Measurements from ENCODE around the gene GPR75.
"Not testable (repeated sequence)": the region's sequence is repeated elsewhere in the genome, so short reads cannot be mapped to it uniquely, and the experiment has no call there.

The GPR75 gene

DNA sequence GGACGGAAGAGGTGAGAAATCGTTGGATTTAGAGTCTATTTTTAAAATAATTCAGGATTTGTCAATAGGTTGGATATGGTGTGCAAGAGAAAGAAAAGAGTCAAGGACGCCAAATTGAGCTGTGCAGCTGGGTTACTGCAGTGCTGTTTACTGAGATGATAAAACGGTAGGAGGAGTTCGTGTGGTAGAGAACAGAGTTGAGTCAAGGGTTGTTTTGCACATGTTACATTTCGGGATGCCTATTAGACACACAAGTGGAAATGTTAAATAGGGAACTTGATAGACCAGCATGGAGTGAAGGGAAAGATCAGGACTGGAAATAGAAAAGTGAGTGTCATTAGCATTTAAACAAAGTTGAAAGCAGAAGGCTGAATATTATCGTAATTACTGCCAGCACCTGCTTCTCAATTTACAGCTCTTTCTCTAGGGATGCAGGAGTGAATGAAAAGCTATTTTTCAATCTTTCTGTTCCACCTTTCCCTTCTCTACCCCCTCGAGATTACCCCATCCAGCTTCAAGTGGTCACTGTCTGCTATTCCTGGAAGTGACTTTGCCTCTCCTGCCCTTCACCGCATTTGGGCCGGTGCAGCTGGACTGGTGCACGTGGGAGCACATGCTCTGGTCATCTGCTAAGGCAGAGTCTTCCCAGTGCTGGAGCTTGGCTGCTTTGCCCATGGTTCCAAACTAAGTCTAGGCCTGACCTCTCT is 30.3 kb downstream of the GPR75 start:
- Histone ChIP-seq H3K9me3 (ENCODE audit: control insufficient read depth in 1 of 2, low read length in 2 of 2) (no peaks in the 10 kb centered on the region), H3K27me3 (ENCODE audit: control insufficient read depth in 1 of 2, insufficient read depth in 2 of 2, low read length in 2 of 2) (no peaks in the 10 kb centered on the region), H3K4me1 (ENCODE audit: control insufficient read depth in 1 of 2, insufficient read depth in 2 of 2, low read length in 2 of 2) (no peaks in the 10 kb centered on the region), H3K36me3 (ENCODE audit: control insufficient read depth in 1 of 2, insufficient read depth in 2 of 2, low read length in 2 of 2) (no peaks in the 10 kb centered on the region), H3K27ac (ENCODE audit: low read depth, low read length) (no peak overlapping the region), H3K9ac (ENCODE audit: low read depth in 1 of 2, low read length in 2 of 2) (no peak overlapping the region), H3K4me3 (ENCODE audit: low read depth in 1 of 2, low read length in 2 of 2) (no peak overlapping the region)

DNA sequence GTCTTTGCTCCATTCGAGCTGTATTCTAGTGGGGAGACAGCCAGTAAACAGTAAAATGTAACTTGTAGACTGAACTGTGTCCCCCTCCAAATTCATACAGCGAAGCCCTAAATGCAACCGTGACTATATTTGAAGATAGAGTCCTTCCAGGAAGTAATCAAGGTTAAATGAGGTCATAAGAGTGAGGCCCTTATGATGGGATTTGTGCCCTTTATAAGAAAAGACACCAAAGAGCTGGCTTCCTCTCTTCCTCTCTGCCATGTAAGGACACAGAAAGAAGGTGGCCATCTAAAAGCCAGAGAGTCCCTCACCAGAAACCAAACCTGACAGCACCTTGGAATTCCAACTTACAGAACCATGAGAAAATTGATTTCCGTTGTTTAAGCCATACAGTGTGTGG is 31.4 kb downstream of the GPR75 start:
- H3K9me3 ChIP-seq (ENCODE audit: control insufficient read depth in 1 of 2, low read length in 2 of 2): no peaks in the 10 kb centered on the region
- no peaks in the 10 kb centered on the region for H3K4me1 ChIP-seq (ENCODE audit: control insufficient read depth in 1 of 2, insufficient read depth in 2 of 2, low read length in 2 of 2)
- no peaks in the 10 kb centered on the region for H3K27me3 ChIP-seq (ENCODE audit: control insufficient read depth in 1 of 2, insufficient read depth in 2 of 2, low read length in 2 of 2)
- no peak overlapping the region for H3K27ac ChIP-seq (ENCODE audit: low read depth, low read length)
- H3K4me3 ChIP-seq (ENCODE audit: low read depth in 1 of 2, low read length in 2 of 2): no peak overlapping the region
- H3K36me3 ChIP-seq (ENCODE audit: control insufficient read depth in 1 of 2, insufficient read depth in 2 of 2, low read length in 2 of 2): no peaks in the 10 kb centered on the region
- no peak overlapping the region for H3K9ac ChIP-seq (ENCODE audit: low read depth in 1 of 2, low read length in 2 of 2)

GRCh38 chr2:53827398-53828175 is 32.2 kb downstream of the GPR75 start:
- no peaks in the 10 kb centered on the region for H3K9me3 ChIP-seq (ENCODE audit: control insufficient read depth in 1 of 2, low read length in 2 of 2)
- H3K27ac ChIP-seq (ENCODE audit: low read depth, low read length): no peak overlapping the region
- no peaks in the 10 kb centered on the region for H3K27me3 ChIP-seq (ENCODE audit: control insufficient read depth in 1 of 2, insufficient read depth in 2 of 2, low read length in 2 of 2)
- H3K9ac ChIP-seq (ENCODE audit: low read depth in 1 of 2, low read length in 2 of 2): no peak overlapping the region
- no peaks in the 10 kb centered on the region for H3K36me3 ChIP-seq (ENCODE audit: control insufficient read depth in 1 of 2, insufficient read depth in 2 of 2, low read length in 2 of 2)
- no peak overlapping the region for H3K4me3 ChIP-seq (ENCODE audit: low read depth in 1 of 2, low read length in 2 of 2)
- H3K4me1 ChIP-seq (ENCODE audit: control insufficient read depth in 1 of 2, insufficient read depth in 2 of 2, low read length in 2 of 2): no peaks in the 10 kb centered on the region

DNA sequence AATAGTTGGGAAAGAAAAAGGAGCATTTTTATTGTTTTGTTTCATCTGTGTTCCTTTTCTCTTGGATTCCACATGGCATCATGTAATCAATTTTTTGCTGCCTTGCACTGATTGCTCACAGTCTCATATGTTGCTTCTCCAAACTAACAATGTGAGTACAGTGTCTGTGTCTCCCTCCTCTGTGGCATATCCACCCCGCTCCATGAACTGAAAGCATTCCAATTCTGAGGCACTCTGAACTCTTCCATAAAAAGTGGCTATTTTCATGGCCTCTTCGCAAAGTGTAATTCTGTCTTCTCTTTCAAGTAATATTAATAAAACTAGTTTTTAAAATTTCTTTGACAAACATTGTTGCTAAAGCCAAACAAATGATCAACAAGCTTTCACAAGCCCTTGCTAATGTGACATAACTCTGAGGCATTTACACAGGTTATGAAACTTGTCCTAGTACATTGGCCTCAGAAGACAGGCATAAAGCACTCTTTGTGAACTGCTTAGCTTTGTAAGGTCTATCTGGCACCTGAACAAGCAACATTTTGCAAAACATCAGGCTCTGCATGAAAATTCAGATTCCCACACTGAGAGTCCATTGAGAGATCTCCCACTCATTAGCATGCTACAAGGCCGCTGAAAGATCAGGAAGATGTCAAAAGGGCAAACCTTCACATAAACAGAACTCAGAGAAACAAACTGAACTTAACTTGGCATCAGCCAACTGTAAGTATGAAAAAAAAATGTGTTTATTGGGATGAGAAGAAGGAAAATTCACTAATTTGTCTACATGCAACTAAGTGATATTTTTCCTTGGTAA is 33.0 kb downstream of the GPR75 start:
- H3K4me1 ChIP-seq (ENCODE audit: control insufficient read depth in 1 of 2, insufficient read depth in 2 of 2, low read length in 2 of 2): no peaks in the 10 kb centered on the region
- no peaks in the 10 kb centered on the region for H3K27me3 ChIP-seq (ENCODE audit: control insufficient read depth in 1 of 2, insufficient read depth in 2 of 2, low read length in 2 of 2)
- no peaks in the 10 kb centered on the region for H3K9me3 ChIP-seq (ENCODE audit: control insufficient read depth in 1 of 2, low read length in 2 of 2)
- no peak overlapping the region for H3K9ac ChIP-seq (ENCODE audit: low read depth in 1 of 2, low read length in 2 of 2)
- no peaks in the 10 kb centered on the region for H3K36me3 ChIP-seq (ENCODE audit: control insufficient read depth in 1 of 2, insufficient read depth in 2 of 2, low read length in 2 of 2)
- no peak overlapping the region for H3K4me3 ChIP-seq (ENCODE audit: low read depth in 1 of 2, low read length in 2 of 2)
- no peak overlapping the region for H3K27ac ChIP-seq (ENCODE audit: low read depth, low read length)

DNA sequence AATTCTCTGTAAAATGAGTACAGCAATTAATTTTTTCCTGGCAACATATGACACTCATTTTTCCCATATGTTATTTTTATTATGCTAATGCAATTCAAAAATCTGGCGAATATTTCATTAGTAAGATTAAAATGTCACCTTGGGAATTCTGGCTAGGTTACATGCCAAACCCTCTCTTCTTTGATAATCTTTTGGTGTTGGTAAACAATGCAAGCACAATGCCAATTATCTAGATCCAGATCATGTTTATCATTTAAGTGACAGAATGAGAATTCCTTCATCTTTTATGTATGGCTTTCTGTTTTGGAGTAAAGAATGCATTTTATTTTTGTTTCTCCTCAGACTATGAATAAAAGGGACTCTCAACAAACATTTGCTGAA is 33.7 kb downstream of the GPR75 start:
- no peaks in the 10 kb centered on the region for H3K27me3 ChIP-seq (ENCODE audit: control insufficient read depth in 1 of 2, insufficient read depth in 2 of 2, low read length in 2 of 2)
- no peaks in the 10 kb centered on the region for H3K4me1 ChIP-seq (ENCODE audit: control insufficient read depth in 1 of 2, insufficient read depth in 2 of 2, low read length in 2 of 2)
- no peak overlapping the region for H3K27ac ChIP-seq (ENCODE audit: low read depth, low read length)
- no peak overlapping the region for H3K4me3 ChIP-seq (ENCODE audit: low read depth in 1 of 2, low read length in 2 of 2)
- no peak overlapping the region for H3K9ac ChIP-seq (ENCODE audit: low read depth in 1 of 2, low read length in 2 of 2)
- no peaks in the 10 kb centered on the region for H3K9me3 ChIP-seq (ENCODE audit: control insufficient read depth in 1 of 2, low read length in 2 of 2)
- H3K36me3 ChIP-seq (ENCODE audit: control insufficient read depth in 1 of 2, insufficient read depth in 2 of 2, low read length in 2 of 2): no peaks in the 10 kb centered on the region

DNA sequence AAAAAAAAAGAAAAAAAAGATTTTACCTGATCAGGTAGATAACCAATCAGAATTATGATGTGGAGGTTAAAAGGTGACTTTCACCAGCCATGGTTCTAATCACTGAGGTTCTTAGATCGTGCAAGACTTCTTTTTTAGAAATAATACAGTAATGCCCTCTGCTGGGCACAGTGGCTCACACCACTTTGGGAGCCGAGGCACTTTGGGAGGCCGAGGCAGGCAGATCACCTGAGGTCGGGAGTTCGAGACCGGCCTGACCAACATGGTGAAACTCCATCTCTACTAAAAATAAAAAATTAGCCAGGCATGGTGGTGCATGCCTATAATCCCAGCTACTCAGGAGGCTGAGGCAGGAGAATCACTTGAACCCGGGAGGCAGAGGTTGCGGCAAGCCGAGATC is 36.1 kb downstream of the GPR75 start:
- H3K27ac ChIP-seq (ENCODE audit: low read depth, low read length); H3K4me3 ChIP-seq (ENCODE audit: low read depth in 1 of 2, low read length in 2 of 2); H3K9me3 ChIP-seq (ENCODE audit: control insufficient read depth in 1 of 2, low read length in 2 of 2); H3K27me3 ChIP-seq (ENCODE audit: control insufficient read depth in 1 of 2, insufficient read depth in 2 of 2, low read length in 2 of 2); H3K36me3 ChIP-seq (ENCODE audit: control insufficient read depth in 1 of 2, insufficient read depth in 2 of 2, low read length in 2 of 2); H3K9ac ChIP-seq (ENCODE audit: low read depth in 1 of 2, low read length in 2 of 2): not testable (repeated sequence)
- H3K4me1 ChIP-seq (ENCODE audit: control insufficient read depth in 1 of 2, insufficient read depth in 2 of 2, low read length in 2 of 2): peaks cover 9 to 15% of the 10 kb centered on the region in 2 donors

- no peak overlapping the region for H3K4me3 ChIP-seq (ENCODE audit: low read depth in 1 of 2, low read length in 2 of 2)
- no peak overlapping the region for H3K27ac ChIP-seq (ENCODE audit: low read depth, low read length)
- peaks cover 0 to 18% of the 10 kb centered on the region in 2 donors for H3K36me3 ChIP-seq (ENCODE audit: control insufficient read depth in 1 of 2, insufficient read depth in 2 of 2, low read length in 2 of 2)
- H3K27me3 ChIP-seq (ENCODE audit: control insufficient read depth in 1 of 2, insufficient read depth in 2 of 2, low read length in 2 of 2): no peaks in the 10 kb centered on the region
- no peaks in the 10 kb centered on the region for H3K9me3 ChIP-seq (ENCODE audit: control insufficient read depth in 1 of 2, low read length in 2 of 2)
- peaks cover 13 to 19% of the 10 kb centered on the region in 2 donors for H3K4me1 ChIP-seq (ENCODE audit: control insufficient read depth in 1 of 2, insufficient read depth in 2 of 2, low read length in 2 of 2)
- H3K9ac ChIP-seq (ENCODE audit: low read depth in 1 of 2, low read length in 2 of 2): no peak overlapping the region
Observed at GRCh38 chr2:53821810-53822209, 38.0 kb downstream of the GPR75 start.

DNA sequence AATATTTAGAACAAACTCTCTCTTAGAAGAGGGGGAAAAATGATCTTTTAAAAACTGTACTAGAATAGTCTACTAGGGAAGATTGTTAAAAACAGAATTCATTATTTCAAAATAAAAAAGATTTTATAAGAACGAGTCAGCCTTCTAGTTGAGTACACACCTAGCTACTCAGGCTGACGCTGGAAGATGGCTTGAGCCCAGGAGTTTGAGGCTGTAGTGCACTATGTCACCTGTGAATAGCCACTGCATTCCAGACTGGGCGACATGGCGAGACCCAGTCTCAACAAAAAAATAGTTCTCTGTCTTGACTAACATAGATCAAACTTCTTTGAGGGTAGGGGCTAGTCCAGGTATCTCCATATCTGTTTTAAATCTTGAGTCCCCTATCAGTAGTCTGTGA is 39.1 kb downstream of the GPR75 start:
- H3K27ac ChIP-seq (ENCODE audit: low read depth, low read length): no peak overlapping the region
- peaks cover 0 to 21% of the 10 kb centered on the region in 2 donors for H3K36me3 ChIP-seq (ENCODE audit: control insufficient read depth in 1 of 2, insufficient read depth in 2 of 2, low read length in 2 of 2)
- no peaks in the 10 kb centered on the region for H3K9me3 ChIP-seq (ENCODE audit: control insufficient read depth in 1 of 2, low read length in 2 of 2)
- peaks cover 13 to 19% of the 10 kb centered on the region in 2 donors for H3K4me1 ChIP-seq (ENCODE audit: control insufficient read depth in 1 of 2, insufficient read depth in 2 of 2, low read length in 2 of 2)
- H3K9ac ChIP-seq (ENCODE audit: low read depth in 1 of 2, low read length in 2 of 2): no peak overlapping the region
- H3K4me3 ChIP-seq (ENCODE audit: low read depth in 1 of 2, low read length in 2 of 2): no peak overlapping the region
- H3K27me3 ChIP-seq (ENCODE audit: control insufficient read depth in 1 of 2, insufficient read depth in 2 of 2, low read length in 2 of 2): no peaks in the 10 kb centered on the region

- no peaks in the 10 kb centered on the region for H3K27me3 ChIP-seq (ENCODE audit: control insufficient read depth in 1 of 2, insufficient read depth in 2 of 2, low read length in 2 of 2)
- H3K4me3 ChIP-seq (ENCODE audit: low read depth in 1 of 2, low read length in 2 of 2): peak overlapping the region; percentile 23 to 29
- H3K27ac ChIP-seq (ENCODE audit: low read depth, low read length): no peak overlapping the region
- peaks cover 13 to 19% of the 10 kb centered on the region in 2 donors for H3K4me1 ChIP-seq (ENCODE audit: control insufficient read depth in 1 of 2, insufficient read depth in 2 of 2, low read length in 2 of 2)
- no peak overlapping the region for H3K9ac ChIP-seq (ENCODE audit: low read depth in 1 of 2, low read length in 2 of 2)
- H3K36me3 ChIP-seq (ENCODE audit: control insufficient read depth in 1 of 2, insufficient read depth in 2 of 2, low read length in 2 of 2): peaks cover 0 to 23% of the 10 kb centered on the region in 2 donors
- H3K9me3 ChIP-seq (ENCODE audit: control insufficient read depth in 1 of 2, low read length in 2 of 2): no peaks in the 10 kb centered on the region
Observed at GRCh38 chr2:53820048-53820447, 39.7 kb downstream of the GPR75 start.

- Histone ChIP-seq H3K4me3 (ENCODE audit: low read depth in 1 of 2, low read length in 2 of 2) (peak overlapping the region; percentile 23 to 29), H3K9me3 (ENCODE audit: control insufficient read depth in 1 of 2, low read length in 2 of 2) (no peaks in the 10 kb centered on the region), H3K36me3 (ENCODE audit: control insufficient read depth in 1 of 2, insufficient read depth in 2 of 2, low read length in 2 of 2) (peaks cover 0 to 23% of the 10 kb centered on the region in 2 donors), H3K27me3 (ENCODE audit: control insufficient read depth in 1 of 2, insufficient read depth in 2 of 2, low read length in 2 of 2) (no peaks in the 10 kb centered on the region), H3K27ac (ENCODE audit: low read depth, low read length) (no peak overlapping the region), H3K9ac (ENCODE audit: low read depth in 1 of 2, low read length in 2 of 2) (no peak overlapping the region), H3K4me1 (ENCODE audit: control insufficient read depth in 1 of 2, insufficient read depth in 2 of 2, low read length in 2 of 2) (peaks cover 13 to 19% of the 10 kb centered on the region in 2 donors)
Observed at GRCh38 chr2:53819634-53820033, 40.1 kb downstream of the GPR75 start.

Measured in duodenal mucosa (tissue), 2 donors.